ENCODE measurements around the gene CSNK1E. TPM values are rescaled to one million over a fixed set of nuclear protein-coding genes. Genes with fewer than 3 reads are reported as not detected.
A peak's percentile ranks its signal among the peaks of the same experiment; 100 is the strongest.
"Not testable (repeated sequence)": the region's sequence is repeated elsewhere in the genome, so short reads cannot be mapped to it uniquely, and the experiment has no call there.

Gene CSNK1E
- 63.1 TPM for total RNA-seq (ENCODE audit: insufficient read depth, low replicate concordance)

DNA sequence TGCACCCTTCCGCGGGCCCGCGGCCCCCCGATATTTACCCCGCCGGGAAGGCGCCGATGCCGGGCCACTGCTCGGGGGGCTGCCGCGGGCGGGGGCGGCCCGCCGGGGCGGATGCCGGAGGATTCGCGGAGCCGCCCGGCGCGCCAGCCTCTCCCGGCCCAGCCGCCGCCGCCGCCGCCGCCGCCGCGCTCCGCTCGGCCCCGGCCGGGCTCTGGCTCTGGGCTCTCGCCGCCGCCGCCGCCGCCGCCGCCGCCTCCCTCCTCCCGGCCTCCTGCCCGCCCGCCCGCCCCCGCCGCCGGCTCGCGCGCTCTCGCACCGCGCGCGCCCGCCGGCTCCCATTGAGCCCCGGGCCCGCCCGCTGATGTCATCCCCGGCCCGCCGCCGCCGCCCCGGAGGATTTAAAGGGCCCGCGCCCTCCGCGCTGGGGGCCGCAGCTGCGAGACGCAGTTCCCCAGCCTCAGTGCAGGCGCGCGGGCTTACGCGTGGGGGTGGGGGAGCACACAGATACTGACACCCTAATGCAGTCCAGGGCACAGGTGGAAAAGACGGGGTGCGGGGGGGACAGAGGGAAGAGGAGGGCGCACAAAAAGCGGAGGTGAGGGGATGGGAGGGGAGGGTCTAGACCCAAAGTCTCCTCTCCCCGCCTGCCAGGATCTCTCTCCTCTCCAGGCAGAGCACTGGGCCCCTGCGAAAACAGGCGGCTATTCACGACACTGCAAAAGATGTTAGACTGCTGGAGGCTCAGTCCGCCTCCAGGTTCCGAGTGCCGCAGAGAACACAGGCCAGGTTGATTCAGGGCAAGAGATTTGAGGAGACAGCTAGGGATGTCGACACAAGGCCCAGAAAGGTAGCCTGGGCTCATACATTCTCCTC, at the start of gene CSNK1E:
Gene CSNK1E (minus strand): TSS at position 312 of the 873 bp plus-strand sequence. CDS start 3,276 bp downstream, outside the sequence.
- DNase-seq (ENCODE audit: low spot score): peak; percentile 80

GRCh38 chr22:38365829-38366228, 48.6 kb upstream of the CSNK1E start:
- DNase-seq (ENCODE audit: low spot score): not testable (repeated sequence)

- DNase-seq (ENCODE audit: low spot score): not testable (repeated sequence)
These were observed 47.9 kb upstream of the CSNK1E start for GRCh38 chr22:38365174-38365573.

DNA sequence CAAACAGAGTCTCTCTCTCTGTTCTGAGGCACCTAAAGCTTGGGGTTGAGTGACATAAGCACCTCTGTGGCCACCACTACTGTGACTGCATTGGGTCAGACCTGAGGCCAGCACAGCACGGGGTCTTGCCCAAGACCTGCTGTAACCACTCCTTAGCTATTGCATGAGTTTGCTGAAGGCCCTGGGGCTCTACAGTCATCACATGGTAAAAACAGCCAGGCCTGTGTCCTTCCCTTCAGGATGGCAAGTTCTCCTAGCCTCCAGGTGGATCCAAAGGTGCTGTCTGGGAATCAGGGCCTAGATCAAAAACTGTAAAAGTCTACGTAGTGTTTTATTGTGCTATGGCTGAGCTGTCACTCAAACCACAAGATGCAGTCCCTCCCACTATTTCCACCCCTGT, 43.3 kb upstream of the CSNK1E start:
- not testable (repeated sequence) for DNase-seq (ENCODE audit: low spot score)

GRCh38 chr22:38359817-38360216, 42.6 kb upstream of the CSNK1E start:
- DNase-seq (ENCODE audit: low spot score): not testable (repeated sequence)

- not testable (repeated sequence) for DNase-seq (ENCODE audit: low spot score)
These were observed 40.7 kb upstream of the CSNK1E start for GRCh38 chr22:38357971-38358370.

GRCh38 chr22:38355275-38355674, 38.0 kb upstream of the CSNK1E start:
- DNase-seq (ENCODE audit: low spot score): no peak

DNA sequence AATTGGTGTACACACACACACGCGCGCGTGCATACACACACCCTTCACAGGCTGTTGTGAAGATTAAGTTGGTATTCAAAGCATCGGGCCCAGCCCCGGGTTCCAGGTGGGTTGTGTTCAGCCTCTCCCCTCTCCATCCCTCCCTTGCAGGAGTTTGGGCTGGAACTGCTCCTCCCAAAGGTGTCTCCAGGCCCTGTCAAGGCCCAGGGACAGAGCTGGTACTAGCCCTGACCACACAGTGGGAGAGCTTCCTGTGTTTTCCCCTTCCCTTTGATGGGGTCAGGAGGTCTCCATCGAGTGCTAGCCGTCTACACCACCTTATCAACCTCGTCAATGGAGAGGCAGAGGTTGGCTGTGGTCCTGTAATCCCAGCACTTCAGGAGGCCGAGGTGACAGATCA, 36.5 kb upstream of the CSNK1E start:
- no peak for DNase-seq (ENCODE audit: low spot score)

- peak; percentile 43 for DNase-seq (ENCODE audit: low spot score)
These were observed 36.0 kb upstream of the CSNK1E start for GRCh38 chr22:38353142-38353629.

- DNase-seq (ENCODE audit: low spot score): no peak
These were observed 35.2 kb upstream of the CSNK1E start for GRCh38 chr22:38352436-38352835.

DNA sequence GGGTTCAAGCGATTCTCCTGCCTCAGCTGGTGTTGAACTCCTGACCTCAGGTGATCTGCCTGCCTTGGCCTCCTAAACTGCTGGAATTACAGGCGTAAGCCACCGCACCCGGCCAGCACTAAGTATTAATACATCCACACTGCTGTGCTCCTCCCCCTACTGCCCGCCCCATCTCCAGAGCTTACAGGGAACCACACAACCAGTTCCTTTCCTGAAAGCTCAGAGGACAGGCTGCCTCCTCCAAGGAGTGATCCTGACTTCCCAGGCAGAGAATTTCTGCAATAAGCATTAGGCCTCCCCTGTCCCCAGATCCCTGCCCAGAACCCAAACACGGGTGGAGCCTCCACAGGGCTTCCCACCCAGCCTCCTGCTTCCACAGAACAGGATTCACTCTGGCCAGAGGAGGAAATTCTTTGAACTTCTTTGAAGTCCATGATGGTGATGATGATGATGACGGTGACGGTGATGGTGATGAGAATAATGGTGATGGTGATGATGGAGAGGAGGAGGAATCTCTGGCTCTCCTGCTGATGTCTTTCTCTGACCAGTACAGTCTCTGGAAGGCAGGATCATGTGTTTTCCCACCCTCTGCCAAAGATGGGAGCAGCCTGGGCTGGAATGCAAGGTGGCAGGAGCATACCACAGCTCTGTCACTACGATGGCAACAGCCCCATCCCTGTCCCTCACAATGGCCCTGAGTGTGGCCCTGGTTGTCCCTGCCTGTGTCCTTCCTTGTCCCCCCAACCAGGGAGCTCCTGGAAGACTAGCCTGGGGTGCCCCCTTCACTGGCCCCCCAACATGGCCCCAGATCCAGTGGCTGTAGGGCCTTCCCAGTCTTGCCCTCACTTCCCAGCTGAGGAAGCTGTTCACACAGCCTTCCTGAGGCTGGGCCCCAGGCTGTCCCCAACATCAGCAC, 33.5 kb upstream of the CSNK1E start:
- DNase-seq (ENCODE audit: low spot score): no peak

DNA sequence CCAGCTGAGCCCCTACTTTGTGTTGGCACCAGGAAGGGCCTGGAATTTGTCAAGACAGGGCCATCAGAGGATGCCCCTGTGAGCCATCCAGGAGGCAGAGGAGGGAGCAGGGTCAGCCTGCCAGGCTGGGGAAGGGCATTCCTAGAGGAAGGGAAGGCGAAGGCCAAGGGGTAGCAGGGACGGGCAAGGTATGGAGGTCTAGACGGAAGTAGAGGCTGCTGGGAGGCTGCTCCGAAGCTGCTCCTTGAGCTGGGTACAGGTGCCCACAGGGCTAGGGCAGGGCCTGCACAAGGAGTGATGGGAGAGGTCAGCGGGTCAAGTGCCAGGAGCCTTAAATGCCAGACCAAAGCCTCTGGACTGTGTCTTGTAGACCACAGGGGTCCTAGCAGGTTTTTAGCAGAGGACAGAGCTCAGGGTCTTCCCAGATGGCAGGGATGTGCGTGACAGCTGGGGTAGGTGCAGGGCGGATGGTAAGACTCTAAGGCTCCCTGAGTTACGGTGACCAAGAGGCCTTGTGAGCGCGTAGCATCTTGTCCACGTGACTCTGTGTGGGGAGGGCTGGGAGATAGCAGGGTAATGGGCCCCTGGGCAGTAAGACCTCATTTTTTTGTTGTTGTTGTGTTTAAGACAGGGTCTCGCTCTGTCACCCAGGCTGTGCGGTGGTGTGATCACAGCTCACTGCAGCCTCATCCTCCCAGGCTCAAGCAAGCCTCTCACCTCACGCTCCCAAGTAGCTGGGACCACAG, 31.7 kb upstream of the CSNK1E start:
- DNase-seq (ENCODE audit: low spot score): no peak

DNA sequence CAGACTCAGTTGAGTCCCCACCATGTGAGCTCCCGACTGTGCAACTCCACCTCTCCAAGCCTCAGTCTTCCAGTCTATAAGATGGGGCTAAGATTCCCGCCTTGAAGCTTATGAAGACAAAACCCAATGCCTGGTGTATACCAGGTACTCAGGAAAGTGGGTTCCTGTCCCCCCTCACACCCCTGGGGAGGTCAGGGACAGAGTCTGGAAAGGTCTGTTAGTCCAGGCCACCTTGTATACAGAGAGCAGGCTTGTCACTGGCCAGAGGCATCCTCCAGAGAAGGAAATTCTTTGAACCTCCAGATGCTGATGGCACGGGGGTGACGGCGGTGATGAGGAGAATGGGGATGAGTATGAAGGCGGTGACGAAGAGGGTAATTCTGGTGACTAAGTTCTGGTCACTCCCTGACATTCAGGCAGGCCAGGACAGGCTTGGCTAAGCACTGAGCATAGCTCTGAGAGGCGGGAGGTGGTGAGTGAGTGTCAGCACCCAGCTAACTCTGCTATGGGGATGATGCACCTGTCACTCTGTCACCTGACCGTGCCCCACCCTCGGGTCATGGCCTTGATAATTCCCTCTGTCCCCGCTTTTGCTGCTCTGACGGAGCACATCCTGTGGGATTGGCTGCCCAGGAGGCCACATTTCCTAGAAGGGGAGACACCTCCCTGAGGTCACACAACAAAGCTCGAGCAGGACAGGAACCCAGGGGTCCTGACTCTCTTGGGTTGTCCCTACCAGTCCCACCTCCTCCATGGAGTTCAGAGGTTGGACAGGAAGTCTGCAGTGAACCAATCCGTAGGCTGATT, 30.9 kb upstream of the CSNK1E start:
- no peak for DNase-seq (ENCODE audit: low spot score)

- no peak for DNase-seq (ENCODE audit: low spot score)
These were observed 30.1 kb upstream of the CSNK1E start for GRCh38 chr22:38347181-38347943.

DNA sequence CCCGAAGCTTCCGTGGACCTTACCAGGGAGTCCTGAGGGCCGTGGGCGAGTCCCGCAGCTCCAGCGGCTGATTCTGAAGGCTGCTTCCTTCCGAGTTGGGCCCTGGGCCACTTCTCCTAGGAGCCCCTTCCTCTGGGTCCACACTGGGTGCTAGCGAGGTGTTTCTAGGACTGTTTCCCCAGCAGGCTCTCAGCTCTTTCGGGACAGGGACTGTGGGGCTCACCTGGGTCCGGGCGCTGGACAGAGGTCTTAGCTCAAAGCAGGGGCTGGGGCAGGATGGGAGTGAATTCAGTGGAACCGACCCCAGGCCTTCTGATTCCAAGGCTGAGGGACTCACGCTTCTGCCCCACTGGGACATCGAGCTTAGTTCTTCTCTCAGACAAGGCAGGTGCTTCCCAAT, 29.3 kb upstream of the CSNK1E start:
- no peak for DNase-seq (ENCODE audit: low spot score)

DNA sequence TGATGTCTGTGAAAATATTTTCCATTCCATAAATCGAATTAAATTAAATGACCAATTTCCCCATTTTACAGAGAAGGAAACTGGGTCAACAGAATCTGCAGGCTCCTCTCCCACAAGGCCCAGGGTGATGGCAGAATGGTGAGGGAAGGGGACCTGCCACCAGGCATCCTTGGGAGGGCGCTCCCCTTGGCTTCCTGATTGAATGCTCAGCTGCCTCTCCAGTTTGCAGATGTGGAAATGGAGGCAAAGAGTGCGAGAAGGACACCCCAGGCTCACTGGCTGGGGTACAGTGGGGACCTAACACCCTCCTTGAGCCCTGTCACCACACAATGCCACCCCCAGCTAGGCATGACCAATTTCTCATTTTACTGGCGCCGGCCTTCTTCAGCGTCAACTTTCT, 28.5 kb upstream of the CSNK1E start:
- no peak for DNase-seq (ENCODE audit: low spot score)

- not testable (repeated sequence) for DNase-seq (ENCODE audit: low spot score)
These were observed 22.7 kb upstream of the CSNK1E start for GRCh38 chr22:38339893-38340292.

DNA sequence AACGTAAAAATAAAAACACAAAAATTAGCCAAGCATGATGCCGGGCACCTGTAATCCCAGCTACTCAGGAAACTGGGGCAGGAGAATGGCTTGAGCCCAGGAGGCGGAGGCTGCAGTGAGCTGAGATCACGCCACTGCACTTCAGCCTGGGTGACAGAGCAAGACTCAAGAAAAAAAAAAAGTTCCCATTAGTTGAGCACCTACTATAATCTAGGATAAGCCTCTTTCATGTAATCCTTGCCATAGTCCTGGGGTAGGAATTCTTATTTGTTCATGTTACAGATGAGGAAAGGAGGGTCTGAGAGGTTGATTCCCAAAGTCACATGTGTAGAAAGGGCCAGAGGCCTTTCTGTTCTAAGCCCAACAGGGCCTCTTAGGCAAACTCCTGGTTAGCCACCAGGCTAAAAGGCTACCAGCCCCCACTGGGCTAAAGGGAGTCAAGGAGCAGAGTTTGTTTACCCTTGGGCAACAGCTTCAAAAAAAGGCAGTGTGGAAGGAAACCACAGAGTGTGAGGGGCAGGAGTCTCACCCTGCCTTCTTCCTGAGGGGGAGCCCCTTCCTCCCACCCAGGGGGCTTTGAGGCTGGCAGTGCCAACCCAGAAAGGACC, 21.6 kb upstream of the CSNK1E start:
- no peak for DNase-seq (ENCODE audit: low spot score)

GRCh38 chr22:38336699-38337098, 19.5 kb upstream of the CSNK1E start:
- DNase-seq (ENCODE audit: low spot score): no peak
